Gastroesophageal sphincter (tissue), 3 donors: ENCODE measurements around the gene XYLT1.

Source experiments
- EP300 ChIP-seq: sonication (generic); formaldehyde crosslinking; IDR thresholded peaks from one replicate; pipeline ENCODE4 v1.6.1; 2017; ENCODE audit warnings: antibody characterized with exemption, mild to moderate bottlenecking
- POLR2AphosphoS5 ChIP-seq: sonication (generic); formaldehyde crosslinking; IDR thresholded peaks from one replicate; pipeline ENCODE4 v1.6.1; 2017; ENCODE audit warnings: antibody characterized with exemption
- TF ChIP-seq, protein P1 (sequence below), 4 experiments: fragments of 200-600 bp in 2 of 4; fragments of 450-650 bp in 2 of 4; sonication (generic) in 1 of 4; IDR thresholded peaks; one replicate each; pipeline ENCODE4 v1.5.1; 2017 to 2019; ENCODE audit warnings: antibody characterized with exemption in 4 of 4, mild to moderate bottlenecking in 2 of 4, moderate library complexity in 2 of 4

DNA sequence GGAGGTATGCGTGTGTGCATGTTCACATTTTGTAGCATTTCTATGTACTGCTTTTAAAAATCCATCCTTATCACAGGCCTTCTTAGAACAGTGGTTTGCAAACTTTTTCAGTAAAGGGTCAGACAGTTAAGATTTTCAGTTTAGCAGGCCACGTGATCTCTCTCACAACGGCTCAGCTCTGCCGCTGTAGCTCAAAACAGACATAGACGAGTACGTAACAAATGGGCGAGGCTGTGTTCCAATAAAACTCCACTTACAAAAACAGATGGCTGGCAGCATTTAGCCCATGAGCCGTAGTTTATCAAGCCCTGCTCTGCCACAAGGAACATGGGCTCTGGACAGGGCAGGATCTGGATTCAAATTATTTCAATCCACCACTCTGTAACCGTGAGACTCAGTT lies 141.8 kb downstream of the XYLT1 start:
- TF ChIP-seq, protein P1, sequence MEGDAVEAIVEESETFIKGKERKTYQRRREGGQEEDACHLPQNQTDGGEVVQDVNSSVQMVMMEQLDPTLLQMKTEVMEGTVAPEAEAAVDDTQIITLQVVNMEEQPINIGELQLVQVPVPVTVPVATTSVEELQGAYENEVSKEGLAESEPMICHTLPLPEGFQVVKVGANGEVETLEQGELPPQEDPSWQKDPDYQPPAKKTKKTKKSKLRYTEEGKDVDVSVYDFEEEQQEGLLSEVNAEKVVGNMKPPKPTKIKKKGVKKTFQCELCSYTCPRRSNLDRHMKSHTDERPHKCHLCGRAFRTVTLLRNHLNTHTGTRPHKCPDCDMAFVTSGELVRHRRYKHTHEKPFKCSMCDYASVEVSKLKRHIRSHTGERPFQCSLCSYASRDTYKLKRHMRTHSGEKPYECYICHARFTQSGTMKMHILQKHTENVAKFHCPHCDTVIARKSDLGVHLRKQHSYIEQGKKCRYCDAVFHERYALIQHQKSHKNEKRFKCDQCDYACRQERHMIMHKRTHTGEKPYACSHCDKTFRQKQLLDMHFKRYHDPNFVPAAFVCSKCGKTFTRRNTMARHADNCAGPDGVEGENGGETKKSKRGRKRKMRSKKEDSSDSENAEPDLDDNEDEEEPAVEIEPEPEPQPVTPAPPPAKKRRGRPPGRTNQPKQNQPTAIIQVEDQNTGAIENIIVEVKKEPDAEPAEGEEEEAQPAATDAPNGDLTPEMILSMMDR (IDR thresholded peaks at IDR 0.05) = no peak
- TF ChIP-seq EP300 = no peak
- no peak for TF ChIP-seq POLR2AphosphoS5
